NCI-H510A (cell line): ENCODE measurements around the gene SLC25A29.
"Not testable (repeated sequence)": the region's sequence is repeated elsewhere in the genome, so short reads cannot be mapped to it uniquely, and the experiment has no call there.

ENCODE experiments used
- DNase-seq: peaks from one replicate; lab custom pipeline; 2025; lab: John Stamatoyannopoulos, UW

The SLC25A29 gene

GRCh38 chr14:100293497-100294212 lies 12.6 kb downstream of the SLC25A29 start:
- no peak for DNase-seq

GRCh38 chr14:100292776-100293461 lies 13.3 kb downstream of the SLC25A29 start:
- no peak for DNase-seq

GRCh38 chr14:100292301-100292775 lies 13.9 kb downstream of the SLC25A29 start:
- DNase-seq = no peak

GRCh38 chr14:100291305-100292075 lies 14.8 kb downstream of the SLC25A29 start:
- no peak for DNase-seq

GRCh38 chr14:100290607-100291304 lies 15.5 kb downstream of the SLC25A29 start:
- DNase-seq = no peak

- DNase-seq = no peak
These were observed 16.2 kb downstream of the SLC25A29 start for GRCh38 chr14:100289916-100290606.

GRCh38 chr14:100288382-100289185 lies 17.7 kb downstream of the SLC25A29 start:
- DNase-seq = no peak

- not testable (repeated sequence) for DNase-seq
These were observed 18.3 kb downstream of the SLC25A29 start for GRCh38 chr14:100287998-100288295.

GRCh38 chr14:100287202-100287997 lies 18.8 kb downstream of the SLC25A29 start:
- no peak for DNase-seq

- no peak for DNase-seq
These were observed 19.6 kb downstream of the SLC25A29 start for GRCh38 chr14:100286484-100287191.

- no peak for DNase-seq
These were observed 20.3 kb downstream of the SLC25A29 start for GRCh38 chr14:100285913-100286400.

GRCh38 chr14:100285021-100285912 lies 21.0 kb downstream of the SLC25A29 start:
- peak; percentile 44 for DNase-seq

- no peak for DNase-seq
These were observed 22.0 kb downstream of the SLC25A29 start for GRCh38 chr14:100283984-100284881.

GRCh38 chr14:100283436-100283835 lies 22.8 kb downstream of the SLC25A29 start:
- DNase-seq = not testable (repeated sequence)

- no peak for DNase-seq
These were observed 23.4 kb downstream of the SLC25A29 start for GRCh38 chr14:100282766-100283419.

GRCh38 chr14:100282083-100282350 lies 24.2 kb downstream of the SLC25A29 start:
- DNase-seq = no peak
